Measurements from ENCODE around the gene SKA3.

The SKA3 gene

DNA sequence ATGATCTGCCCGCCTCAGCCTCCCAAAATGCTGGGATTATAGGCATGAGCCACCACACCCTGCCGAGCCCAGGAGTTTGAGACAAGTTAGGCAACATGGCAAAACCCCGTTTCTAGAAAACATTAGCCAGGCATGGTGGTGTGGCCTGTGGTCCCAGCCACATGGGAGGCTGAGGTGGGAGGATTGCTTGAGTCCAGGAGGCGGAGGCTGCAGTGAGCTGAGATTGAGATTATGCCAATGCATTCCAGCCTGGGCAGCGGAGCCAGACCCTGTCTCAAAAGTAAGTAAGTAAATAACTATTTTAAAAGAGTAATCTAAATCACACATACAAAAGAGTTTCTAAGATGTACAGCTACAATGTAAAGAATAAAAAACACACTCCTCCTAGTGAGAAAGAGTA, 41.9 kb downstream of the SKA3 start:
- TF ChIP-seq, protein P1, sequence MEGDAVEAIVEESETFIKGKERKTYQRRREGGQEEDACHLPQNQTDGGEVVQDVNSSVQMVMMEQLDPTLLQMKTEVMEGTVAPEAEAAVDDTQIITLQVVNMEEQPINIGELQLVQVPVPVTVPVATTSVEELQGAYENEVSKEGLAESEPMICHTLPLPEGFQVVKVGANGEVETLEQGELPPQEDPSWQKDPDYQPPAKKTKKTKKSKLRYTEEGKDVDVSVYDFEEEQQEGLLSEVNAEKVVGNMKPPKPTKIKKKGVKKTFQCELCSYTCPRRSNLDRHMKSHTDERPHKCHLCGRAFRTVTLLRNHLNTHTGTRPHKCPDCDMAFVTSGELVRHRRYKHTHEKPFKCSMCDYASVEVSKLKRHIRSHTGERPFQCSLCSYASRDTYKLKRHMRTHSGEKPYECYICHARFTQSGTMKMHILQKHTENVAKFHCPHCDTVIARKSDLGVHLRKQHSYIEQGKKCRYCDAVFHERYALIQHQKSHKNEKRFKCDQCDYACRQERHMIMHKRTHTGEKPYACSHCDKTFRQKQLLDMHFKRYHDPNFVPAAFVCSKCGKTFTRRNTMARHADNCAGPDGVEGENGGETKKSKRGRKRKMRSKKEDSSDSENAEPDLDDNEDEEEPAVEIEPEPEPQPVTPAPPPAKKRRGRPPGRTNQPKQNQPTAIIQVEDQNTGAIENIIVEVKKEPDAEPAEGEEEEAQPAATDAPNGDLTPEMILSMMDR (IDR thresholded peaks at IDR 0.05; ENCODE audit: insufficient read depth, missing control alignments) = no peak
- FAIRE-seq (no peak), DNase-seq (ENCODE audit: insufficient read length, low spot score) (no peak)

DNA sequence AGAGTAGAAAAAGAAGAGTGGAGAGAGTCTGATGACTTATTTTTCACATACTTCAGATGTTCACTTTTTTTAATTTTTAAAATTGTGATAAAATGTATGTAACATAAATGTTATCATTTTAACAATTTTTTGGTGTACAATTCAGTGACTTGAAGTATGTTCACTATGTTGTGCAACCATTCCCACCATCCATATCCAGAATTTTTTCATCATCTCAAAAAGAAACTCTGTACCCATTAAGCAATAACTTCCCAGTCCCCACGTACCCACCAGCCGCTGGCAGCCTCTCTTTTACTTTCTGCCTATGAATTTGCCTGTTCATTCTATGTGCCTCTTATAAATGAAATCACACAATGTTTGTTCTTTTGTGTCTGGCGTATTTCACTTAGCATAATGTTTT, 43.3 kb downstream of the SKA3 start:
- no peak for DNase-seq (ENCODE audit: insufficient read length, low spot score)
- TF ChIP-seq, protein P1 (IDR thresholded peaks at IDR 0.05; ENCODE audit: insufficient read depth, missing control alignments) = no peak

GRCh38 chr13:21130116-21130515, 46.2 kb downstream of the SKA3 start:
- no peak for DNase-seq (ENCODE audit: insufficient read length, low spot score)
- no peak for FAIRE-seq
- TF ChIP-seq, protein P1 (IDR thresholded peaks at IDR 0.05; ENCODE audit: insufficient read depth, missing control alignments) = no peak

More for the DNA sequence above, 43.3 kb downstream of the SKA3 start:
- FAIRE-seq = no peak

DNA sequence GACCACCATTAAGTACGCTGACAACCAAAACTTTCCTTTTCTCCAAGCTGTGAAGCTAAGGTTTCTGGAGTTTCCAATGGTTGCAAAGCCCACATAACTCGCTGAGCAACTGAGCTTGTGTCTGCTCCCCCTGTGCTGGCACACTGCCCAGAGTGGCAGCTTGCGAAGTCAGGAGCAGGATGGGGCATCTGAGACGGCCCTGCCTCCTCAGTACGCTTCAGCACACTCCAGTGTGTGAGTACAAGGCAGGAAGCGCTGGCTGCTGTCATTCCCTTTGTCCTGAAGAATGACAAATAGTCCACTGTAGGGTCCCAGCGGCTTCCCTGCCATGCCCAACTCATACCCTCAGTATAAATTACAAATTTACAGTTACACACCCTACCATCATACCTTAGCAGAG, 51.5 kb downstream of the SKA3 start:
- FAIRE-seq (no peak), DNase-seq (ENCODE audit: insufficient read length, low spot score) (no peak)
- TF ChIP-seq, protein P1 (IDR thresholded peaks at IDR 0.05; ENCODE audit: insufficient read depth, missing control alignments) = no peak

DNA sequence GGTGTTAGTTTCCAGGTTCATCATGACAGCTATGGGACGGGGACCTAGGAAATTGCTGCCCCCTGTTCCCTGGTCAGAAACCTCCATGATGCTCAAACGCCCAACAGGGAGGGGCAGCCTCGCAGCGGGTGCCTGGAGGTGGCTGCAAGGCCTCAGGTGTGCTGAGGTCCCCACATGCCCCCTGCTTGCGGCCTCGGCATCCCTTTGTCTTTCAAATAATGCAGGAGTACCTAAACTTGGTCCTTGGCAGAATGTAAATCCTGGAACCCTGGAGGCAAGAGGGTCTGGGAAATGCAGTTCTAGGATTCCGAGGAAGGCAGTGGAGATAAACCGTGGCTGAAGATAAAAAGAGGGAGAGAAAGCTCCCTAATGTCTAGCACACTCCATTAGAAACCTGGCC, 52.4 kb downstream of the SKA3 start:
- FAIRE-seq (no peak), DNase-seq (ENCODE audit: insufficient read length, low spot score) (no peak)
- TF ChIP-seq, protein P1 (IDR thresholded peaks at IDR 0.05; ENCODE audit: insufficient read depth, missing control alignments) = no peak

GRCh38 chr13:21121616-21122015, 54.7 kb downstream of the SKA3 start:
- no peak for FAIRE-seq
- DNase-seq (ENCODE audit: insufficient read length, low spot score) = no peak
- TF ChIP-seq, protein P1 (IDR thresholded peaks at IDR 0.05; ENCODE audit: insufficient read depth, missing control alignments) = no peak

DNA sequence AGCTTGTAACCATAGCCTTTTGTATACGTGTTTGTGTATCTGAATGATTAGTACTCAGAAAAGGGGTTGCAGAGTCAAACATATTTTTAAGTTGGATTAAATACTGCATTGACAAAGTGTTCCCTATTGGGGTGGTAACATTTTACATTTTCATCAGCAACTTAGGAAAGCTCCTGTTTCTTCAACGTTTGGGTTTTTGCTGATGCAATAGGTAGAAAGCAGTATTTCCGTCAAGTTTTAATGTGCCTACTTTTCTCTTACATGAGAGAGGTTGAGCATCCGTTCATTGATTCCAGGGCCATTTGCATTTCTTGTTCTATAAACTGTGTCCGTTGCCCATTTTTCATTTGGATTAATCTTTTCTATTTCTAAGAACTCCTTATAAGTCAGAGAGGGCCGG, 56.2 kb downstream of the SKA3 start:
- DNase-seq (ENCODE audit: insufficient read length, low spot score) (no peak), FAIRE-seq (no peak)
- TF ChIP-seq, protein P1 (IDR thresholded peaks at IDR 0.05; ENCODE audit: insufficient read depth, missing control alignments) = no peak
